Keratinocyte (primary cell): ENCODE results near the gene KLRC4. TPM values are rescaled to one million over a fixed set of nuclear protein-coding genes. Genes with fewer than 3 reads are reported as not detected.
"Not testable (repeated sequence)": the region's sequence is repeated elsewhere in the genome, so short reads cannot be mapped to it uniquely, and the experiment has no call there.

Experiments used
- DNase-seq: peaks from one replicate; pipeline ENCODE4 v3.0.0-alpha.2; 2011; ENCODE audit warnings: low read depth, missing footprints, low spot score
- FAIRE-seq: peaks from 2 replicates; lab custom pipeline; 2011; peaks lifted over from hg19 to GRCh38; lab: Jason Lieb, UNC
- H2AFZ ChIP-seq: 2 replicates; pipeline ENCODE4 v1.6.0; 2012; ENCODE audit warnings: low read length, control low read depth, inconsistent platforms; ENCODE audit not compliant: control insufficient read depth
- H3K27ac ChIP-seq: 2 replicates; pipeline ENCODE4 v1.5.1; 2011; ENCODE audit warnings: low read length; ENCODE audit not compliant: control insufficient read depth, insufficient read depth
- H3K27me3 ChIP-seq: 3 replicates; pipeline ENCODE4 v1.6.0; 2011; ENCODE audit warnings: low read length; ENCODE audit not compliant: control insufficient read depth, insufficient read depth; ENCODE audit errors: extremely low read depth
- H3K36me3 ChIP-seq, 2 experiments: 2 replicates in 1 of 2; 3 replicates in 1 of 2; pipeline ENCODE4 v1.5.1; 2011; ENCODE audit warnings: low read length in 2 of 2, mild to moderate bottlenecking in 1 of 2; ENCODE audit not compliant: control insufficient read depth in 2 of 2, insufficient read depth in 2 of 2; ENCODE audit errors: extremely low read depth in 1 of 2
- H3K4me1 ChIP-seq: 3 replicates; pipeline ENCODE4 v1.5.1; 2011; ENCODE audit warnings: low read length; ENCODE audit not compliant: control insufficient read depth, insufficient read depth; ENCODE audit errors: extremely low read depth
- H3K4me2 ChIP-seq: 3 replicates; pipeline ENCODE4 v1.6.0; 2011; ENCODE audit warnings: low read depth, low read length; ENCODE audit not compliant: control insufficient read depth, insufficient read depth; ENCODE audit errors: extremely low read depth
- H3K4me3 ChIP-seq, 3 experiments: fragments of 200-600 bp in 1 of 3; sonication (generic) in 1 of 3; 2 replicates in 2 of 3; 3 replicates in 1 of 3; pipeline ENCODE4 v1.5.1; 2011 to 2016; ENCODE audit warnings: low read length in 3 of 3, mild to moderate bottlenecking in 3 of 3, control low read depth in 2 of 3, inconsistent platforms in 1 of 3, low read depth in 1 of 3, mixed read lengths in 1 of 3, mixed run types in 1 of 3, moderate library complexity in 1 of 3; ENCODE audit not compliant: control insufficient read depth in 2 of 3, insufficient read depth in 2 of 3; ENCODE audit errors: extremely low read depth in 1 of 3
- H3K79me2 ChIP-seq: 2 replicates; pipeline ENCODE4 v1.6.0; 2012; ENCODE audit warnings: low read length; ENCODE audit not compliant: control insufficient read depth, insufficient read depth
- H3K9ac ChIP-seq: 3 replicates; pipeline ENCODE4 v1.6.0; 2011; ENCODE audit warnings: low read length; ENCODE audit not compliant: control insufficient read depth, insufficient read depth; ENCODE audit errors: extremely low read depth
- H3K9me1 ChIP-seq: 3 replicates; pipeline ENCODE4 v1.6.0; 2011; ENCODE audit warnings: low read length; ENCODE audit not compliant: control insufficient read depth, insufficient read depth; ENCODE audit errors: extremely low read depth
- H3K9me3 ChIP-seq: 2 replicates; pipeline ENCODE4 v1.5.1; 2012; ENCODE audit warnings: low read depth, low read length; ENCODE audit not compliant: control insufficient read depth
- H4K20me1 ChIP-seq: 3 replicates; pipeline ENCODE4 v1.6.0; 2011; ENCODE audit warnings: low read length; ENCODE audit not compliant: control insufficient read depth, insufficient read depth; ENCODE audit errors: extremely low read depth
- CTCF ChIP-seq, 3 experiments: IDR thresholded peaks in 1 of 3; conservative IDR thresholded peaks in 1 of 3; optimal IDR thresholded peaks in 1 of 3; 2 replicates in 2 of 3; 3 replicates in 1 of 3; pipeline versions ENCODE3 to v1.5.1; 2011; ENCODE audit warnings: low read length in 3 of 3, mild to moderate bottlenecking in 3 of 3, moderate library complexity in 2 of 3, control low read depth in 1 of 3, inconsistent platforms in 1 of 3; ENCODE audit not compliant: insufficient read depth in 2 of 3; ENCODE audit errors: extremely low read depth in 1 of 3
- EZH2 ChIP-seq: IDR thresholded peaks from one replicate; pipeline ENCODE4 v1.6.1; 2012; ENCODE audit warnings: inconsistent platforms, mild to moderate bottlenecking, low read length, moderate library complexity
- dilution Hi-C: fragments of 300-500 bp; cut with MboI; formaldehyde crosslinking; loops from one replicate; pipeline ENCODE4 v1.7.0; 2020; ENCODE audit warnings: low sequenced_read_pairs; ENCODE audit not compliant: extremely low pct_ligation_motif_present
- polyA plus RNA-seq, 5 experiments: library from polyadenylated mRNA; depleted of rRNA in 3 of 5; stranded (reverse) in 3 of 5; stranded (forward) in 1 of 5; unstranded in 1 of 5; fragments of >200 nt; gene quantifications; 1 replicate in 1 of 5; 2 replicates in 3 of 5; 3 replicates in 1 of 5; pipeline versions ENCODE4 v1.2.1 to v1.2.3, GENCODE V29; 2011 to 2012; ENCODE audit warnings: missing spikeins in 2 of 5, low read depth in 1 of 5, low replicate concordance in 1 of 5

The KLRC4 gene
- polyA plus RNA-seq, 1 donor (not counting 4 experiments of a cell fraction or from before 2014, with no cell fraction given) = not detected

- Histone ChIP-seq H3K4me1 (peaks cover 34% of the 10 kb centered on the region), H3K27ac (peak overlapping the region; percentile 43), H3K4me2 (peak overlapping the region; percentile 16), H3K36me3 (peaks cover 3 to 5% of the 10 kb centered on the region in 2 experiments), H3K27me3 (no peaks in the 10 kb centered on the region), H3K9me1 (no peaks in the 10 kb centered on the region), H3K79me2 (peaks cover 25% of the 10 kb centered on the region), H3K4me3 (no peak overlapping the region), H3K9me3 (peaks cover 3% of the 10 kb centered on the region), H4K20me1 (no peaks in the 10 kb centered on the region), H2AFZ (no peak overlapping the region), H3K9ac (peak overlapping the region; percentile 4)
- DNase-seq (no peak), FAIRE-seq (no peak)
- TF ChIP-seq EZH2 (no peak), CTCF (optimal IDR thresholded peaks at IDR 0.05 in 1 of 3, IDR thresholded peaks at IDR 0.05 in 1 of 3, conservative IDR thresholded peaks at IDR 0.05 in 1 of 3; ENCODE audit: extremely low read depth in 1 of 3, insufficient read depth in 2 of 3, low read length in 3 of 3) (no peak)
- dilution Hi-C loops = no loop called here
These were observed 39.8 kb downstream of the KLRC4 start for GRCh38 chr12:10369557-10370415.

GRCh38 chr12:10368206-10369171, 41.1 kb downstream of the KLRC4 start:
- H3K9me3 ChIP-seq = peaks cover 3% of the 10 kb centered on the region
- dilution Hi-C loops = no loop called here
- no peaks in the 10 kb centered on the region for H4K20me1 ChIP-seq
- no peak overlapping the region for H3K9ac ChIP-seq
- H3K27ac ChIP-seq = no peak overlapping the region
- no peaks in the 10 kb centered on the region for H3K27me3 ChIP-seq
- H3K9me1 ChIP-seq = no peaks in the 10 kb centered on the region
- DNase-seq (no peak), FAIRE-seq (no peak)
- H3K79me2 ChIP-seq = peaks cover 31% of the 10 kb centered on the region
- TF ChIP-seq CTCF (optimal IDR thresholded peaks at IDR 0.05 in 1 of 3, IDR thresholded peaks at IDR 0.05 in 1 of 3, conservative IDR thresholded peaks at IDR 0.05 in 1 of 3; ENCODE audit: extremely low read depth in 1 of 3, insufficient read depth in 2 of 3, low read length in 3 of 3) = no peak
- TF ChIP-seq EZH2 = no peak
- peaks cover 1 to 5% of the 10 kb centered on the region in 2 experiments for H3K36me3 ChIP-seq
- peaks cover 37% of the 10 kb centered on the region for H3K4me1 ChIP-seq
- H2AFZ ChIP-seq = no peak overlapping the region
- H3K4me2 ChIP-seq = no peak overlapping the region
- H3K4me3 ChIP-seq = no peak overlapping the region

GRCh38 chr12:10367714-10368113, 41.8 kb downstream of the KLRC4 start:
- FAIRE-seq, H3K9ac ChIP-seq, H3K36me3 ChIP-seq, H3K9me1 ChIP-seq, H3K27ac ChIP-seq, H3K4me3 ChIP-seq, H3K27me3 ChIP-seq, H4K20me1 ChIP-seq, H2AFZ ChIP-seq, dilution Hi-C loops, H3K9me3 ChIP-seq, H3K4me2 ChIP-seq, DNase-seq: not testable (repeated sequence)
- Histone ChIP-seq H3K79me2 (peaks cover 29% of the 10 kb centered on the region), H3K4me1 (peaks cover 44% of the 10 kb centered on the region)
